Neural progenitor cell (in vitro differentiated cells): Measurements from ENCODE around the gene PDGFD.

Source experiments
- EZH2 ChIP-seq: fragments of 200-600 bp; sonication (generic); IDR thresholded peaks from 2 replicates; pipeline ENCODE4 v1.6.1; 2017; ENCODE audit warnings: antibody characterized with exemption, mild to moderate bottlenecking, moderate library complexity
- TF ChIP-seq, protein P1 (sequence below): fragments of 200-600 bp; sonication (generic); IDR thresholded peaks from 2 replicates; pipeline ENCODE4 v1.5.1; 2017; ENCODE audit warnings: antibody characterized with exemption, mild to moderate bottlenecking

DNA sequence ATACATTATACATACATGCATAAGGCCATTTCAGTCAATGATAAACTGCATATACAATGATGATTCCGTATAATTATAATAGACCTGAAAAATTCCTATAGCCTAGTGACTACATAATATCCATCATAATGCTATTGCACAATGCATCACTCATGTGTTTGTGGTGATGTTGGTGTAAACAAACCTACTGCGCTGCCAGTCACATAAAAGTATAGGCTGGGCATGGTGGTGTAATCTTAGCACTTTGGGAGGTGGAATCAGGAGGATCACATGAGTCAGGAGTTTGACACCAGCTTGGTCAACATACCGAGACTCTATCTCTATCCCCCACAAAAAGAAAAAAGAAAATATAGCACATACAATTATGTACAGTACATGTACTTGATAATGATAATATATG is 291.2 kb downstream of the PDGFD start:
- TF ChIP-seq, protein P1, sequence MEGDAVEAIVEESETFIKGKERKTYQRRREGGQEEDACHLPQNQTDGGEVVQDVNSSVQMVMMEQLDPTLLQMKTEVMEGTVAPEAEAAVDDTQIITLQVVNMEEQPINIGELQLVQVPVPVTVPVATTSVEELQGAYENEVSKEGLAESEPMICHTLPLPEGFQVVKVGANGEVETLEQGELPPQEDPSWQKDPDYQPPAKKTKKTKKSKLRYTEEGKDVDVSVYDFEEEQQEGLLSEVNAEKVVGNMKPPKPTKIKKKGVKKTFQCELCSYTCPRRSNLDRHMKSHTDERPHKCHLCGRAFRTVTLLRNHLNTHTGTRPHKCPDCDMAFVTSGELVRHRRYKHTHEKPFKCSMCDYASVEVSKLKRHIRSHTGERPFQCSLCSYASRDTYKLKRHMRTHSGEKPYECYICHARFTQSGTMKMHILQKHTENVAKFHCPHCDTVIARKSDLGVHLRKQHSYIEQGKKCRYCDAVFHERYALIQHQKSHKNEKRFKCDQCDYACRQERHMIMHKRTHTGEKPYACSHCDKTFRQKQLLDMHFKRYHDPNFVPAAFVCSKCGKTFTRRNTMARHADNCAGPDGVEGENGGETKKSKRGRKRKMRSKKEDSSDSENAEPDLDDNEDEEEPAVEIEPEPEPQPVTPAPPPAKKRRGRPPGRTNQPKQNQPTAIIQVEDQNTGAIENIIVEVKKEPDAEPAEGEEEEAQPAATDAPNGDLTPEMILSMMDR, result no peak
- no peak for TF ChIP-seq EZH2
